T-helper 2 cell treated with Interferon-gamma antibody and Interleukin-4, amounts not matched to agents 5 μg/mL and 100 μg/mL, for 36 hours (primary cell): ENCODE results near the gene DPRX.

Experiments
- DNase-seq: peaks from one replicate; pipeline ENCODE4 v3.0.0; 2021; ENCODE audit warnings: low spot score
- H3K27ac Mint-ChIP-seq: one replicate; pipeline ENCODE4 v1.8.0; 2021; ENCODE audit warnings: mild to moderate bottlenecking, mixed read lengths
- H3K27me3 Mint-ChIP-seq: one replicate; pipeline ENCODE4 v1.8.0; 2021; ENCODE audit warnings: low read depth, mixed read lengths
- H3K36me3 Mint-ChIP-seq: one replicate; pipeline ENCODE4 v1.8.0; 2021; ENCODE audit warnings: low read depth, mixed read lengths
- H3K4me1 Mint-ChIP-seq: one replicate; pipeline ENCODE4 v1.8.0; 2021; ENCODE audit warnings: low read depth, mixed read lengths
- H3K4me3 Mint-ChIP-seq: one replicate; pipeline ENCODE4 v1.8.0; 2022; ENCODE audit warnings: mild to moderate bottlenecking, moderate library complexity, mixed read lengths
- H3K9me3 Mint-ChIP-seq: one replicate; pipeline ENCODE4 v1.8.0; 2021; ENCODE audit warnings: mixed read lengths

Gene DPRX

DNA sequence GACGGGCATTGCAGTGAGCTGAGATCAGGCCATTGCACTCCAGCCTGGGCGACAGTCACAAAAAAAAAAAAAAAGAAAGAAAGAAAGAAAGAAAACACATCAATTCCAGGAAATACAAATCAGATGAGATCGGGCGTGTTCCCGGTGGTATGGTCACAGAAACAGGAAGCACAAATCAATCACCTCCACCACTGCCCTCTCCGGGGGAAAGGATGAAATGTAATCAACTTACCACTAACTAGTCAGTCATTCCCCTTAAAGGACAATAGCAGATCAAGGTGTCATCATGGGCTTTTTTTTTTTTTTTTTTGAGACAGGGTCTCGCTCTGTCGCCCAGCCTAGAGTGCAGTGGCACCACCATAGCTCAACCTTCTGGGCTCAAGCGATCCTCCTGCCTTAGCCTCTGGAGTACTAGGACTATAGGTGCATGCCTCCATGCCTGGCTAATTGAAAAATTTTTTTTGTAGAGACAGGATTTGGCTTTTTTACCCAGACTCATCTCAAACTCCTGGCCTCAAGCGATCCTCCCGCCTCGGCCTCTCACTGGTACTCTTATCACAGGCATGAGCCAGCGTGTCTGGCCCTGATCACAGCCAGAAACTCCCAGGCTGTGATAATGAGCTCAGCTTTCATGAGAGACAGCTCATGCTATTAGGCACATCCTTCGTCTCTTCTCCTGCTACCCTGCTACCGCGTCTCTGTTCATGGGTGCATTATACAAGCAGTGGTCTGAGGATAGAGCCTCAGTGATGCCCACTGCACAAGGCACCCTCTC is 6.8 kb upstream of the DPRX start:
- Mint-ChIP-seq H3K36me3 (no peaks in the 10 kb centered on the region), H3K4me1 (no peaks in the 10 kb centered on the region), H3K9me3 (peaks cover 16% of the 10 kb centered on the region), H3K27me3 (no peaks in the 10 kb centered on the region), H3K27ac (no peak overlapping the region), H3K4me3 (no peak overlapping the region)
- DNase-seq = no peak

DNA sequence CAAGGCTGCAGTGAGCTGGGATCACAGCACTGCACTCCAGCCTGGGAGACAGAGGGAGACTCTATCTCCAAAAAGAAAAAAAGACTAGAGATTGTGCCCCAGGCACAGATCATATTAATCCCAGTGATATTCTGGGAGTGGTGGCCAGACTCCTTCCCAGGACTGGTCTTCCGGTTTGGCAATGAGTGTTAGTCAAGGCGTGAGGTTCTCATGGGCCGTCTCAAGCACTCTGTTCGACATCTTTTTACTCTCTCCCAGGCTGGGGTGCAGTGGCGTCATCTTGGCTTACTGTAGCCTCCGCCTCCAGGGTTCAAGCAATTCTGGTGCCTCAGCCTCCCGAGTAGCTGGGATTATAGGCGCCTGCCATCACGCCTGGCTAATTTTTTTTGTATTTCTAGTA is 5.3 kb upstream of the DPRX start:
- Mint-ChIP-seq H3K27me3 (no peaks in the 10 kb centered on the region), H3K9me3 (peaks cover 16% of the 10 kb centered on the region), H3K27ac (no peak overlapping the region), H3K4me1 (no peaks in the 10 kb centered on the region), H3K36me3 (no peaks in the 10 kb centered on the region), H3K4me3 (no peak overlapping the region)
- DNase-seq = no peak

DNA sequence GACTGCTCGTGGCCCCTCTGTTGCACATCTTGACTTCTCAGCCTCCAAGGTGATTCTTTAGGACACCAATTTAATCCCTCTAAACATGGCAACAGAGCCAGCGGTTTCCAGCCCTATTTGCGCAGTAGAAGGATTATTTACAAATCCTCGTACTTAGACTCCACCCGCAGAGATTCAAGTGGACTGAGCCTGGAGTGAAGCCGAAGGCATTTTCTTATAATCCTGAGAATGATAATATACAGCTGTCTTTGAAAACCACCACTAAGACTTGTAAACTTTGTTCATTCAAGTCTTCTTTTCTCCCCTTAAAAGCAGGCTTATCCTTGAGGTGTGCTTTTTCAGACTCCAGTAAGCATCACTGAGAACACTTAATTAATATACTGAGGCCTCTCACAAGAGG is 4.8 kb upstream of the DPRX start:
- Mint-ChIP-seq H3K4me1 (no peaks in the 10 kb centered on the region), H3K36me3 (peaks cover 2% of the 10 kb centered on the region), H3K27ac (no peak overlapping the region), H3K27me3 (no peaks in the 10 kb centered on the region), H3K9me3 (peaks cover 16% of the 10 kb centered on the region), H3K4me3 (no peak overlapping the region)
- DNase-seq = no peak

DNA sequence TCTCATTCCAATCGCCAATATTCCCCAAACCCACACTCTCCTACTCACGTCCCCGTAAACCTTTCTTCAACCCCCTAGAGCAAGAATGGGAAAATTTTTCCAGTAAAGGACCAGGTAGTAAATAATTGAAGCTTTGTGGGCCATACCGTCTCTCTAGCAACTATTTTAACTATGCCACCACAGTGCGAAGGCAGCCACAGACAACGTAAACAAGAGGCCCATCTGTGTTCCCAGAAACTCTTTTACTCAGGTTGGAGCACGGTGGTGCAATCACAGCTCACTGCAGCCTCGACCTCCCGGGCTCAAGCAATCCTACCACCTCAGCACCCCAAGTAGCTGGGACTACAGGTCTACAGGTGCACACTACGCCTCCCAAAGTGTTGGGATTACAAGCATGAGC is 3.0 kb downstream of the DPRX start:
- Mint-ChIP-seq H3K4me3 (no peak overlapping the region), H3K4me1 (no peaks in the 10 kb centered on the region), H3K9me3 (peaks cover 32% of the 10 kb centered on the region), H3K36me3 (peaks cover 4% of the 10 kb centered on the region), H3K27me3 (no peaks in the 10 kb centered on the region), H3K27ac (no peak overlapping the region)
- DNase-seq = no peak

DNA sequence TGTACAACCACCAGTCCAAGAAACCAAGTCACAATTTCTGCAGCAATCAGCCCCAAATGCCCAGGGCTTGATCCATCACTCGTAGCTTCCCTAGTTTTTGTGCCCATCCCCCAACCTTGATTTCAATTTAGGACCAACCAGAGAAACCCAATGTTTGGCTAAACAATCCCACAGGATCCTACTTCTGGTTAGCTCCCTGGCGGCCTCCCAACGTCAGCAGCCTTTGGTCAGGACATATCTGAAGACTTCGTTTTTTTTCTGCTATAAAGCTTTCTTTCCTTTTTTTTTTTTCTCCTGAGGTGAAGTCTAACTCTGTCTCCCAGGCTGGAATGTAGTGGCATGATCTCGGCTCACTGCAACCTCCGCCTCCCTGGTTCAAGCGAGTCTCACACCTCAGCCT is 7.7 kb downstream of the DPRX start:
- H3K27me3 Mint-ChIP-seq = no peaks in the 10 kb centered on the region
- H3K9me3 Mint-ChIP-seq = peaks cover 48% of the 10 kb centered on the region

DNA sequence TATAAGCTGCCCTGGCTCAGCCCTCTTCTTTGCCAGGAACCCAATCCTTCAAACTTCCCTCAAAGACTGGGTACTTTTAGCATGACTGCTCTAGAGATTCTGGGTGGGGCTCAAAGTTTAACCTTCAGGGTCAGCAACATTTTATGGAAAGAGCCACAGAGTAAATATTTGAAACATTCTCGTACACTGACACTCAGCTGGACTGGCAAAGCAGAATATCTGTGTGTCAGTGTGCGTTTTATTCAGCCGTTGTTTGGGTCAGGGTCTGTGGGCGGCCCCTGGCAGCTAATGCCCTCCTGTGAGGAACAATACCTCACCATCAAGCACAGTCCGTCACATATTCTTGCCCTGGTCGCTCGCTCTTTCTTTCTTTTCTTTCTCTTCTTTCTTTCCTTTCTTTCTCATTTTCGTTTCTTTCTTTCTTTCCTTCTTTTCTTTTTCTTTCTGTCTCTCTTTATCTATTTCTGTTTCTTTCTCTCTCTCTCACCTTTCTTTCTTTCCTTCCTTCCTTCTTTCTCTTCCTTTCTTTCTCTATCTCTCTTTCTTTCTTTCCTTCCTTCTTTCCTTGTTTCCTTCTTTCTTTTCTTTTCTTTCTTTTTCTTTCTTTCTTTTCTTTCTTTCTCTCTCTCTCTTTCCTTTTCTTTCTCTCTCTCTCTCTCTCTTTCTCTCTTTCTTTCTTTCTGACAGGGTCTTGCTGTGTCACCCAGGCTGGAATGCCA is 10.7 kb downstream of the DPRX start:
- Mint-ChIP-seq H3K4me1 (no peaks in the 10 kb centered on the region), H3K27ac (no peak overlapping the region), H3K36me3 (no peaks in the 10 kb centered on the region), H3K4me3 (no peak overlapping the region), H3K27me3 (no peaks in the 10 kb centered on the region), H3K9me3 (peaks cover 32% of the 10 kb centered on the region)
- DNase-seq = no peak

More for the DNA sequence above, 7.7 kb downstream of the DPRX start:
- no peak overlapping the region for H3K27ac Mint-ChIP-seq
- no peak overlapping the region for H3K4me3 Mint-ChIP-seq
- H3K36me3 Mint-ChIP-seq = peaks cover 2% of the 10 kb centered on the region
- DNase-seq = no peak
- H3K4me1 Mint-ChIP-seq = no peaks in the 10 kb centered on the region

DNA sequence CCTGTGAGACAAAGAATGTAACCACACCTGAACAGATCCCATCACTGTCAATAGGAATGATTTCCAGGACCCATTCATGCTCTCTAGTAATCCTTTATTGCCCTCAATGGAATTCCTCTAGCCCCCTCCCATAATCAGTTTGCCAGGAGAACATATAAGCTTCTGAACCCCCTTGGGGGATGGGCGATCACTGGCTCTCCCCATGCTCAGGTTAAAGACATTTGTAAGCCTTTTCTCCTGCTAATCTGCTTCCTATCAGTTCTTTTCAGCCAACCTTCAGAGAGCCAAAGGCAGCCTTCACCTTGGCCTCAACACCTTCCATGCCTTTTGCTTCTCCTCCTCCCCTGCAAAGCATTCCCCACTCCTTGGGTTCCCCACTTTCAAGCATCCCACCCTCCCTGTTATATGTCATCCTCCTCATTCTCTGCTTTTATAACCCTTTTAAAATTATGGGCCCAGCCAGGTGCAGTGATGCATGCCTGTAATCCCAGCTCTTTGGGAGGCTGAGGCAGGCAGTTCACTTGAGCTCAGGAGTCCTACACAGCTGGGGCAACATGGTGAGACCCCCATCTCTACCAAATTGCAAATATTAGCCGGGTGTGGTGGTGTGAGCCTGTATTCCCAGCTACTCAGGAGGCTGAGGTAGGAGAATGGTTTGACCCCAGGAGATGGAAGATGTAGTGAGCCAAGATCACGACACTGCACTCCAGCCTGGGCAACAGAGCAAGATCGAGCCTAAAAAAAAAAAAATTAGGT is 12.4 kb downstream of the DPRX start:
- H3K36me3 Mint-ChIP-seq = no peaks in the 10 kb centered on the region
- peaks cover 31% of the 10 kb centered on the region for H3K9me3 Mint-ChIP-seq
- DNase-seq = no peak
- no peak overlapping the region for H3K27ac Mint-ChIP-seq
- no peaks in the 10 kb centered on the region for H3K4me1 Mint-ChIP-seq
- H3K27me3 Mint-ChIP-seq = no peaks in the 10 kb centered on the region
- H3K4me3 Mint-ChIP-seq = no peak overlapping the region

DNA sequence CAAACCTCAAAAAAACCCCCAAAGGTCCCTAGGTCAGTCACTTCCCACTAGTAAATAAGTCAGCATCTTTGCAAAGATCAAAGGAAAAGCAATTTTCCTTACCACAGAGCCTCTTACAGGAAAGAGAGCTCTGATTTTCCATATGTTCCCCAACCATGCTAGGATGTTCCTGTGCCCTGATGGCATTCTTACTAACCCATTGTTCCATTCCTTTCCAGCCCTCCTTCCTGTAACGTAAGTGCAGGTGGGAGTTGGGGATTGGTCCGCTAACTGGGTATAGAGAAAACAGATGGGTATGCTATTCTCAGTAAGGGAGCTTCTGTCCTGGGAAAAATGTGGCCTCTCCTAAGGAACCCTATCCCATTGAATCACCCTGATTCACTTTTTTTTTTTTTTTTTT is 14.3 kb downstream of the DPRX start:
- no peak for DNase-seq
- H3K4me1 Mint-ChIP-seq = no peaks in the 10 kb centered on the region
- no peak overlapping the region for H3K4me3 Mint-ChIP-seq
- H3K27me3 Mint-ChIP-seq = no peaks in the 10 kb centered on the region
- no peak overlapping the region for H3K27ac Mint-ChIP-seq
- H3K36me3 Mint-ChIP-seq = no peaks in the 10 kb centered on the region
- H3K9me3 Mint-ChIP-seq = peaks cover 28% of the 10 kb centered on the region

DNA sequence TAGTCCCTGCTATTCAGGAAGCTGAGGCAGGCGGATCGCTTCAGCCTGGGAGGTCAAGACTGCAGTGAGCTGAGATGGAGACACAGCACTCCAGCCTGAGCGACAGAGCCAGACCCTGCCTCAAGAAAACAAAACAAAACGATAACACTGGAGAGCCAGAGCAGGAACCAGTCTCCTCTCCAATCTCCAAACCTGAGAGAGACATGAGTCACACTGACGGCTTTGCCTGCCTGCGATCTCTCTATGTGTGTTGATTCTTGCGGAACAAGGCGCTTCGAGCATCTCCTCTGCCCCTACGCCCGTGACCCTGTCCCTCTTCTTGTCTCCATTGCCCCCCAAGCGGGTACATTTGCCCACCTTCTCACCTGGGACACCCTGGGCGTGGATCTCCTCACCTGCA is 15.6 kb downstream of the DPRX start:
- no peak for DNase-seq
- Mint-ChIP-seq H3K9me3 (peaks cover 25% of the 10 kb centered on the region), H3K27ac (no peak overlapping the region), H3K4me1 (no peaks in the 10 kb centered on the region), H3K4me3 (no peak overlapping the region), H3K36me3 (no peaks in the 10 kb centered on the region), H3K27me3 (no peaks in the 10 kb centered on the region)

DNA sequence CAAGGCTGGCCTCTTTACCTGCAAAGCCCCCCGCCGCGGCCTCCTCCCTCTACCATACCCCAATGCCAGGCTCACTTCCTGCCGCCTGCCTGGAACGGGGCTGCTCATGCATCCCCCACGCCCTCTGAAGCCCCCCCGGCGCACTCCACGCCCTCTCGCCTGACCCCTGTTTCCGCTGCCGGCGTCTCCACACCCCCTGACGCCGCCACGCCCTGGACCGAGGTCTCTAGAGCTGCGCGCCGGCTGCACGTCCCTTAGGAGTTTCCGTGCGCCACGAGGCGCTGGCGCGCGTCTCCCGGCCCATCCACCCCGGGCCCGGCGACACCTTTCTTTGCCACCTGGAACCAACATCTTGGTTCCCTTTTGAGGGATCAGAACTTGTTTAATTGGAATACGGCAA is 16.0 kb downstream of the DPRX start:
- no peak for DNase-seq
- no peak overlapping the region for H3K4me3 Mint-ChIP-seq
- H3K36me3 Mint-ChIP-seq = no peaks in the 10 kb centered on the region
- H3K27me3 Mint-ChIP-seq = no peaks in the 10 kb centered on the region
- H3K4me1 Mint-ChIP-seq = no peaks in the 10 kb centered on the region
- no peak overlapping the region for H3K27ac Mint-ChIP-seq
- H3K9me3 Mint-ChIP-seq = peaks cover 22% of the 10 kb centered on the region

DNA sequence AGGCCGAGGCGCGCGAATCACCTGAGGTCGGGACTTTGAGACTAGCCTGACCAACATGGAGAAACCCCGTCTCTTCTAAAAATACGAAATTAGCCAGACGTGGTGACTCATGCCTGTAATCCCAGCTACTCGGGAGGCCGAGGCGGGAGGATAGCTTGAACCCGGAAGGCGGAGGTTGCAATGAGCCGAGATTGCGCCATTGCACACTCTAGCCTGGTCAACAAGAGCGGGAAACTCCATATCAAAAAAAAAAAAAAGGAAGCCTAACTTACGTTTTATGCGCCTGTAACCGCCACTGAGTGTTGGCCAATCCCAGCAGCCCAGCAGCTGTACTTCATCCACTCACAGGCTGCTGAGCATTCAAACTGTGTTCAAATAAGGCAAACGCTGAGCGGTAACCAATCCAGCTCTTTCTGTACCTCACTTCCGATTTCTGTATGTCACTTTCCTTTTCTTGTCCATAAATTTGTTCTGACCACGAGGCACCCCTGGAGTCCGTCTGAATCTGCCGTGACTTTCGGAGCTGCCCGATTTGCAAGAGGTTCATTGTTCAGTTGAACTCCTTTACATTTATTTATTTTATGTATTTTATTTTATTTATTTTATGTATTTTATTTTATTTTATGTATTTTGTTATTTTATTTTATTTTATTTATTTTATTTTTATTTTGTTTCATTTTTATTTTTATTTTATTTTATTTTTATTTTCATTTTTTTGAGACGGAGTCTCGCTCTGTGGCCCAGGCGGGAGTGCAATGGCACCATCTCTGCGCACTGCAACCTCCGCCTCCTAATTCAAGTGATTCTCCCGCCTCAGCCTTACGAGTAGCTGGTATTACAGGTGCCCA is 18.2 kb downstream of the DPRX start:
- H3K36me3 Mint-ChIP-seq = no peaks in the 10 kb centered on the region
- no peak overlapping the region for H3K27ac Mint-ChIP-seq
- H3K4me1 Mint-ChIP-seq = no peaks in the 10 kb centered on the region
- no peak for DNase-seq
- H3K27me3 Mint-ChIP-seq = no peaks in the 10 kb centered on the region
- H3K9me3 Mint-ChIP-seq = peaks cover 17% of the 10 kb centered on the region
- H3K4me3 Mint-ChIP-seq = no peak overlapping the region

DNA sequence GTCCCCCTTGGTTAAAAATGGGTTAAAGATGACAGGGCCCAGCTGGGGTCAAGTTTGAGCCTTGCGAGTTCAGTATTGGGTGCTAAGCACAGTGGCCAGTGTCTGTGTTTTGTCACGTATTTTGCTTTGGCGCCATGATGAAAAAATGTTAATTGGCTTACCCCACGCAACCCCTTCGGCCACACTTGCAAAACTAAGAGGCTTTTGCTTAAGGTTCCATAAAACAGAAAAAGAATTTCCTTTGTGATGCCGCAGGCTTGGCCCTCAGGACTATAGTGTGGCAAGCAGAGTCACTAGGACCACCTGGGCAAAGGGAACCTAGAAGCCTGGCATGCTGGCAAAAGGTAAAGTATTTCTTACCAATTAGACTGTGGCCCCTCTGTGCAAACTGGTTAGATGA is 20.7 kb downstream of the DPRX start:
- Mint-ChIP-seq H3K9me3 (peaks cover 24% of the 10 kb centered on the region), H3K36me3 (no peaks in the 10 kb centered on the region), H3K27me3 (no peaks in the 10 kb centered on the region), H3K27ac (no peak overlapping the region), H3K4me3 (no peak overlapping the region), H3K4me1 (no peaks in the 10 kb centered on the region)
- no peak for DNase-seq

DNA sequence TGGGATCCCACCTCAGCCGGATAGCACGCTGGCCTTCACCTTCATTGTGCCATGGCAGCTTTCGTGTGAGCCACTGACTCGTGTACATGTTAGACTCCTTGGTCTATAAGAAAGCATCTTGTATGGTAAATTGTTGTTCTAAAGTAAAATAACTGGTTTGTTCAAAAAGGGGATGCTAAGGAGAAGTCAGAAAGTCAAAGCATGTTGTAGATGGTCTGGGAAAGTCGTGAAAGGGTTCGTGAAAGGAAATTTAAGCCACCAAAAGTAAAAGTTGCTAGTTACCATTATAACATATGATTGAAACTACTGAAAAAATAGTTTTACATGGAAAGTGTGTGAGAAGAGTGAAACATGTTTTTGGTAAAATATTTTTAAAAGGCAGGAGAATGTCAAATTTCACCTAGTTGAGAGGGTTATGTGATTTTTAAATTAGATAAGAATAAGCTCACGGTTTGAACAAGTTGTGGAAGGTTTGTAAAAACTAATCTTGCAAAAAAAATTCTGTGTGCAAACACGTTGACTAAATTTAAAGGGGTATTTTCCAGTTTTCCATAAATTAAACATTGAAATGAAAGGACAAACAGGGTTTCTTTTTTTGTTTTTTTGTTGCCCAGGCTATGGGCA is 23.4 kb downstream of the DPRX start:
- H3K36me3 Mint-ChIP-seq = no peaks in the 10 kb centered on the region
- H3K4me3 Mint-ChIP-seq = no peak overlapping the region
- no peak for DNase-seq
- no peaks in the 10 kb centered on the region for H3K27me3 Mint-ChIP-seq
- H3K4me1 Mint-ChIP-seq = no peaks in the 10 kb centered on the region
- H3K9me3 Mint-ChIP-seq = peaks cover 32% of the 10 kb centered on the region
- H3K27ac Mint-ChIP-seq = no peak overlapping the region
